ENCODE data around the gene YPEL1.
A peak's percentile ranks its signal among the peaks of the same experiment; 100 is the strongest.

The YPEL1 gene

DNA sequence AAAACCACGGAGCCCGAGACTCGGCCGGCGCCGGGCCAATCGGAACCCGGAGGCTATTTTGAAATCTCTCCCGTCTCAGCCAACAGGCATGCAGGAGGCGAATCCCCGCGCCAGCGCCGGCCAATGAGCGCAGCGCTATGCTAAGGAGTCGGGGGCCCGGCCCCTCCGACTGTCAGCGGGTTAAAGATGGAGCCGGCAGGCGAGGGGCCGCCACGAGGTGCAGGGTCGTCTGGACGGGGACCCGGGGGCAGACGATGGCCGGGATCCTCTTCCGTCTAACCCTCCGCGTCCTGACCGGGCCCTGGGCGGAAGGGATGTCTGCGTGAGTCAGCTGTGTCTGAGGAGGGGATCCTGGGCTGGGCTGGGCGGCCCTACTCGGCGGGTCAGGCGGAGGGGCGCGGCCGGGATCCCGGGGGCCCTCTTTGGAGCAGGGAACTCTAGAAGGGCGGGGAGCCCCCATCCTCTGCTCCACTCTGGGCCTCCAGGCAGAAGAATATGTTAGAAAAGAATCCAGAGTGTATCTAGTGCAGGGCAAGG, 83.5 kb downstream of the YPEL1 start:
- peak; percentile 35 for FAIRE-seq

DNA sequence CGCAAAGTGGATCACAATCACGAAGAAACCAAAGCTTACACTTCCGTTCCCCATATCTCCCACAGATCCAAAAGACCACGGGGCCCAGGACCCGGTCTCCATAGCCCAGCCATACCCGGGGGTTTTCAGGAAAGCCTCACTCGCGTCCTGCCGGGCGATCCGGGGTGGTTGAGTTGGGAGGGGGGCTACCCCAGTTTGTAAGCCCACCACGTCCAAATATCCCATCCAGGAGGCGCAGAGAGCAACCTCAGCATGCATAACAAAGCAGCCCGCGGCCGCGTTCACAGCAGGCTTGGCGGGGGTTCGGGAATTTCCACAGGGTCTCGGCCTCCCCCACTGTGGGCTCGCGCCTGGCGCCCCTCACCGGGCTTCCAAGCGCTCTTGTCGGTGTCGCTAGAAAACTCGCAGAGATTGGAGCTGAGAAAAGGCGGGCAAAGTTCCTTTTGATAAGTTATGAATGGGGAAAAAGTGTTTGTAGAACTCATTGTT, 84.0 kb downstream of the YPEL1 start:
- FAIRE-seq = no peak

DNA sequence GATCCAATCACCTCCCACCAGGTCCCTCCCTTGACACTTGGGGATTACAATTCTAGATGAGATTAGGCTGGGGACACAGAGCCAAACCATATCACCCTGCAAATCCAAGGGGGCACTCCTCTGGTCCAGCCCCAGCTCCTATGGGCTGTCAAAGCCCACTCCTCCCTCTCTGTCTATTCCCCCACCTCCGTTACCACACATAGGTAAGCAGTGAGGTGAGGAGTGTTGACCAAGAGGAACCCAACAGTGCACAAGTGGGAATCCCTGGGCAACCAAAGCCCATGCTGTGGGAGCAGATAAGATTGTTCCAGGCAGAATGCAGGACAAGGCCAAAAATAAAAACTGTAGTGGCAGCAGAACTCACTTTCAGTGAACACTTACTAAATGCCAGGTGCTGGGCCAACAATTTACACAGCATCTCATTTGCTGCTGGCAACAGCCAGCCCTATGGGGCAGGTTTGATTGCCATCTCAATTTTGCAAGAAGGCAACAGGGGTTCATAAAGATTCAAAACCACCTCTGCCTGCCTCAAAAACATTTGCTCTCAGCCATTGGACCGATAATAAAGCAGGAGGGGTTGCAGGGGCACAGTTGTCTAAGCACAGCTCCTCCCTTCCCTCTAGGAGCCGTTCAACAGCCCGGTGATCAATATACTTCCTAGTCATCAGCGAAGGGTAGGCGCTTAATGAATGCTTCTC, 84.6 kb downstream of the YPEL1 start:
- no peak for FAIRE-seq

DNA sequence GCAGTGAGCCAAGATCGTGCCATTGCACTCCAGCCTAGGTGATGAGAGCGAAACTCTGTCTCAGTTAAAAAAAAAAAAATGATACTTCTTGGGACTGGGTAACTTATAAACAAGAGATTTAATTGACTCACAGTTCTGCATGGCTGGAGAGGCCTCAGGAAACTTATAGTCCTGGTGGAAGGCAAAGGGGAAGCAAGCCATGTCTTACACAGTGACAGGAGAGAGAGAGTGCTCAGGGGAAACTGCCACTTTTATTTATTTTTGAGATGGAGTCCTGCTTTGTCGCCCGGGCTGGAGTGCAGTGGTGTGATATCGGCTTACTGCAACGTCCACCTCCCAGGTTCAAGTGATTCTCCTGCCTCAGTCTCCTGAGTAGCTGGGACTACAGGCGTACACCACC, 85.3 kb downstream of the YPEL1 start:
- no peak for FAIRE-seq
